NB4 (cell line): ENCODE data around the gene CAMTA2.

ENCODE experiments used
- POLR2A ChIP-seq: IDR thresholded peaks from 2 replicates; pipeline ENCODE4 v1.6.1; 2011; ENCODE audit warnings: mild to moderate bottlenecking; ENCODE audit not compliant: insufficient read length; ENCODE audit errors: extremely low read depth
- TF ChIP-seq, protein P1 (sequence below): IDR thresholded peaks from one replicate; pipeline ENCODE4 v1.5.1; 2012; ENCODE audit warnings: low read depth, low read length
- TF ChIP-seq, protein P2 (sequence below): IDR thresholded peaks from 2 replicates; pipeline ENCODE4 v1.6.1; 2011; ENCODE audit warnings: low read depth, low read length

DNA sequence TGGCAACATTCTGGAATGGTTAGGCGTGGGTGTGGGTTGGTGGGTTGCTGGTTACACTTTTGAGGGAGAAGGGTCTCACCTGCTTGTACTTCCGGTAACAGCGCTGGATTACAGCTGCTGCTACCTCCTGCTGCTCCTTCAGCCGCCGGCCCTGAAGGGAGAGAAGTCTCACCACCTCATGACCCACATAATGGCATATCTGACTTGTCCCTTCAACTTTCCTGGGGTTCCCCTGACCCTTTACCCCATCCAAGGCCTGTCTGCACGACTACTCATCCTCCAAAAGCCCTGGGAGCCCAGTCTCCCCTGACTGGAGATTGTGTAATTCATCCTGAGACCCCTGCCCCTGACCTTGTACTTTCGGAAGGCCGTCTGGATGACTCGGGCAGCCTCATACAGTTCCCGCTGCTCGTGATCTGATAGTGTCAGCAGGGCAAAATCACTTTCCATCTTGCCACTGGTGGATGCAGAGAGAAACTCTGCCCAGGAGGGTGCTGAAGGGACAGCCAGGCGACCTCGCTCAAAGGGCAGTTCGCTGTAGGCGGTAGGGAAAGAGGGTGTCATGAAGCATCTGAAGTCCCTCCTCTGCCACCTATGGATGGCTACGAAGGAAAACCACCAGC lies 17.8 kb downstream of the CAMTA2 start:
- TF ChIP-seq, protein P1, sequence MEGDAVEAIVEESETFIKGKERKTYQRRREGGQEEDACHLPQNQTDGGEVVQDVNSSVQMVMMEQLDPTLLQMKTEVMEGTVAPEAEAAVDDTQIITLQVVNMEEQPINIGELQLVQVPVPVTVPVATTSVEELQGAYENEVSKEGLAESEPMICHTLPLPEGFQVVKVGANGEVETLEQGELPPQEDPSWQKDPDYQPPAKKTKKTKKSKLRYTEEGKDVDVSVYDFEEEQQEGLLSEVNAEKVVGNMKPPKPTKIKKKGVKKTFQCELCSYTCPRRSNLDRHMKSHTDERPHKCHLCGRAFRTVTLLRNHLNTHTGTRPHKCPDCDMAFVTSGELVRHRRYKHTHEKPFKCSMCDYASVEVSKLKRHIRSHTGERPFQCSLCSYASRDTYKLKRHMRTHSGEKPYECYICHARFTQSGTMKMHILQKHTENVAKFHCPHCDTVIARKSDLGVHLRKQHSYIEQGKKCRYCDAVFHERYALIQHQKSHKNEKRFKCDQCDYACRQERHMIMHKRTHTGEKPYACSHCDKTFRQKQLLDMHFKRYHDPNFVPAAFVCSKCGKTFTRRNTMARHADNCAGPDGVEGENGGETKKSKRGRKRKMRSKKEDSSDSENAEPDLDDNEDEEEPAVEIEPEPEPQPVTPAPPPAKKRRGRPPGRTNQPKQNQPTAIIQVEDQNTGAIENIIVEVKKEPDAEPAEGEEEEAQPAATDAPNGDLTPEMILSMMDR: no peak
- TF ChIP-seq POLR2A: no peak
- TF ChIP-seq, protein P2, sequence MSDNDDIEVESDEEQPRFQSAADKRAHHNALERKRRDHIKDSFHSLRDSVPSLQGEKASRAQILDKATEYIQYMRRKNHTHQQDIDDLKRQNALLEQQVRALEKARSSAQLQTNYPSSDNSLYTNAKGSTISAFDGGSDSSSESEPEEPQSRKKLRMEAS: no peak
